Endothelial cell of umbilical vein (primary cell): ENCODE results near the gene CRY2.

Experiments
- EZH2 ChIP-seq: IDR thresholded peaks from 2 replicates; pipeline ENCODE4 v1.6.1; 2012; ENCODE audit warnings: borderline replicate concordance, low read depth, mild to moderate bottlenecking, moderate library complexity, low read length, inconsistent platforms; ENCODE audit not compliant: severe bottlenecking
- FOS ChIP-seq: IDR thresholded peaks from 2 replicates; pipeline ENCODE4 v1.6.1; 2011; ENCODE audit warnings: mild to moderate bottlenecking, low read length, moderate library complexity, borderline replicate concordance; ENCODE audit not compliant: insufficient read depth
- GATA2 ChIP-seq: IDR thresholded peaks from 2 replicates; pipeline ENCODE4 v1.7.0; 2011; ENCODE audit warnings: low read depth, mild to moderate bottlenecking, moderate library complexity, mixed read lengths, low read length; ENCODE audit not compliant: insufficient read length, insufficient read depth
- JUN ChIP-seq: IDR thresholded peaks from 2 replicates; pipeline ENCODE4 v1.6.1; 2011; ENCODE audit warnings: borderline replicate concordance, low read depth; ENCODE audit not compliant: insufficient read length, insufficient read depth
- MYC ChIP-seq: IDR thresholded peaks from one replicate; pipeline ENCODE4 v1.6.1; 2011; ENCODE audit warnings: mild to moderate bottlenecking, low read depth, low read length
- POLR2A ChIP-seq: IDR thresholded peaks from 2 replicates; pipeline ENCODE4 v1.6.1; 2012; ENCODE audit warnings: low read depth, mild to moderate bottlenecking, control low read depth, low read length
- POLR2AphosphoS5 ChIP-seq: IDR thresholded peaks from 2 replicates; pipeline ENCODE4 v1.6.1; 2012; ENCODE audit warnings: low read depth, mild to moderate bottlenecking, control low read depth, low read length, moderate library complexity; ENCODE audit not compliant: insufficient read depth
- TF ChIP-seq, protein P1 (sequence below), 2 donors: IDR thresholded peaks; 1 replicate in 1 of 2; 2 replicates in 1 of 2; pipeline ENCODE4 v1.5.1; 2011; ENCODE audit warnings: low read length in 2 of 2, mild to moderate bottlenecking in 2 of 2, moderate library complexity in 2 of 2, control low read depth in 1 of 2, inconsistent platforms in 1 of 2, low read depth in 1 of 2; ENCODE audit not compliant: insufficient read depth in 1 of 2; ENCODE audit errors: extremely low read depth in 1 of 2

GRCh38 chr11:45890886-45891550 lies 43.7 kb downstream of the CRY2 start:
- TF ChIP-seq, protein P1, sequence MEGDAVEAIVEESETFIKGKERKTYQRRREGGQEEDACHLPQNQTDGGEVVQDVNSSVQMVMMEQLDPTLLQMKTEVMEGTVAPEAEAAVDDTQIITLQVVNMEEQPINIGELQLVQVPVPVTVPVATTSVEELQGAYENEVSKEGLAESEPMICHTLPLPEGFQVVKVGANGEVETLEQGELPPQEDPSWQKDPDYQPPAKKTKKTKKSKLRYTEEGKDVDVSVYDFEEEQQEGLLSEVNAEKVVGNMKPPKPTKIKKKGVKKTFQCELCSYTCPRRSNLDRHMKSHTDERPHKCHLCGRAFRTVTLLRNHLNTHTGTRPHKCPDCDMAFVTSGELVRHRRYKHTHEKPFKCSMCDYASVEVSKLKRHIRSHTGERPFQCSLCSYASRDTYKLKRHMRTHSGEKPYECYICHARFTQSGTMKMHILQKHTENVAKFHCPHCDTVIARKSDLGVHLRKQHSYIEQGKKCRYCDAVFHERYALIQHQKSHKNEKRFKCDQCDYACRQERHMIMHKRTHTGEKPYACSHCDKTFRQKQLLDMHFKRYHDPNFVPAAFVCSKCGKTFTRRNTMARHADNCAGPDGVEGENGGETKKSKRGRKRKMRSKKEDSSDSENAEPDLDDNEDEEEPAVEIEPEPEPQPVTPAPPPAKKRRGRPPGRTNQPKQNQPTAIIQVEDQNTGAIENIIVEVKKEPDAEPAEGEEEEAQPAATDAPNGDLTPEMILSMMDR (IDR thresholded peaks at IDR 0.05; ENCODE audit: extremely low read depth in 1 of 2, insufficient read depth in 1 of 2, low read depth in 1 of 2, low read length in 2 of 2) = no peak
- TF ChIP-seq MYC (no peak), POLR2A (no peak), EZH2 (no peak), GATA2 (no peak), POLR2AphosphoS5 (no peak), JUN (no peak), FOS (no peak)
